PFSK-1 (cell line): ENCODE results near the gene KCNQ1.

Source experiments
- FOXP2 ChIP-seq: optimal IDR thresholded peaks from 2 replicates; pipeline ENCODE3; 2011; ENCODE audit warnings: borderline replicate concordance, control low read depth, inconsistent platforms; ENCODE audit not compliant: insufficient read depth; ENCODE audit errors: extremely low read length, extremely low read depth
- POLR2AphosphoS5 ChIP-seq: IDR thresholded peaks from 2 replicates; pipeline ENCODE4 v1.6.1; 2012; ENCODE audit warnings: low read depth, mild to moderate bottlenecking, control low read depth, low read length, moderate library complexity
- SIN3A ChIP-seq: IDR thresholded peaks from 2 replicates; pipeline ENCODE4 v1.6.1; 2012; ENCODE audit warnings: mild to moderate bottlenecking, low read length, moderate library complexity, borderline replicate concordance; ENCODE audit not compliant: insufficient read depth
- TAF1 ChIP-seq: IDR thresholded peaks from 2 replicates; pipeline ENCODE4 v1.6.1; 2012; ENCODE audit warnings: low read length, control low read depth, borderline replicate concordance; ENCODE audit not compliant: insufficient read depth
- TF ChIP-seq, protein P1 (sequence below), 2 experiments: IDR thresholded peaks; 2 replicates each; pipeline versions ENCODE4 v1.6.1 to v1.8.0; 2011 to 2012; ENCODE audit warnings: low read depth in 2 of 2, low read length in 2 of 2, control low read depth in 1 of 2, inconsistent platforms in 1 of 2, mild to moderate bottlenecking in 1 of 2, moderate library complexity in 1 of 2; ENCODE audit not compliant: insufficient read depth in 1 of 2

The KCNQ1 gene

DNA sequence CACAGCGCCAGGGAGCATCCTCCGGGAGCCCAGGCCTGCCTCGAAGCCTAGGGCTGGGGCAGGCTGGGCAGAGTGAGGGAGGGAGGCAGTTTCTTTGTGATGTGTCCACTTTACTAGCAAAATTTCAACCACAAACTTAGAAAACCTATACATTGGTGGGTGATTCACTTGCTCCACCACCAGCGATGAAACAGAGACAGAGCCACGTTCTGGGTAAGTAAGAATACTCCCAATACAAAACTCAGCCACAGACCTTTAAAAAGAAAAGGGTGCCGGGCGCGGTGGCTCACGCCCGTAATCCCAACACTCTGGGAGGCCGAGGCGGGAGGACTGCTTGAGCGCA is 418.4 kb downstream of the KCNQ1 start:
- TF ChIP-seq, protein P1, sequence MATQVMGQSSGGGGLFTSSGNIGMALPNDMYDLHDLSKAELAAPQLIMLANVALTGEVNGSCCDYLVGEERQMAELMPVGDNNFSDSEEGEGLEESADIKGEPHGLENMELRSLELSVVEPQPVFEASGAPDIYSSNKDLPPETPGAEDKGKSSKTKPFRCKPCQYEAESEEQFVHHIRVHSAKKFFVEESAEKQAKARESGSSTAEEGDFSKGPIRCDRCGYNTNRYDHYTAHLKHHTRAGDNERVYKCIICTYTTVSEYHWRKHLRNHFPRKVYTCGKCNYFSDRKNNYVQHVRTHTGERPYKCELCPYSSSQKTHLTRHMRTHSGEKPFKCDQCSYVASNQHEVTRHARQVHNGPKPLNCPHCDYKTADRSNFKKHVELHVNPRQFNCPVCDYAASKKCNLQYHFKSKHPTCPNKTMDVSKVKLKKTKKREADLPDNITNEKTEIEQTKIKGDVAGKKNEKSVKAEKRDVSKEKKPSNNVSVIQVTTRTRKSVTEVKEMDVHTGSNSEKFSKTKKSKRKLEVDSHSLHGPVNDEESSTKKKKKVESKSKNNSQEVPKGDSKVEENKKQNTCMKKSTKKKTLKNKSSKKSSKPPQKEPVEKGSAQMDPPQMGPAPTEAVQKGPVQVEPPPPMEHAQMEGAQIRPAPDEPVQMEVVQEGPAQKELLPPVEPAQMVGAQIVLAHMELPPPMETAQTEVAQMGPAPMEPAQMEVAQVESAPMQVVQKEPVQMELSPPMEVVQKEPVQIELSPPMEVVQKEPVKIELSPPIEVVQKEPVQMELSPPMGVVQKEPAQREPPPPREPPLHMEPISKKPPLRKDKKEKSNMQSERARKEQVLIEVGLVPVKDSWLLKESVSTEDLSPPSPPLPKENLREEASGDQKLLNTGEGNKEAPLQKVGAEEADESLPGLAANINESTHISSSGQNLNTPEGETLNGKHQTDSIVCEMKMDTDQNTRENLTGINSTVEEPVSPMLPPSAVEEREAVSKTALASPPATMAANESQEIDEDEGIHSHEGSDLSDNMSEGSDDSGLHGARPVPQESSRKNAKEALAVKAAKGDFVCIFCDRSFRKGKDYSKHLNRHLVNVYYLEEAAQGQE (IDR thresholded peaks at IDR 0.05; ENCODE audit: insufficient read depth in 1 of 2, low read depth in 2 of 2, low read length in 2 of 2) = no peak
- TF ChIP-seq SIN3A (no peak), TAF1 (no peak), FOXP2 (no peak), POLR2AphosphoS5 (no peak)

DNA sequence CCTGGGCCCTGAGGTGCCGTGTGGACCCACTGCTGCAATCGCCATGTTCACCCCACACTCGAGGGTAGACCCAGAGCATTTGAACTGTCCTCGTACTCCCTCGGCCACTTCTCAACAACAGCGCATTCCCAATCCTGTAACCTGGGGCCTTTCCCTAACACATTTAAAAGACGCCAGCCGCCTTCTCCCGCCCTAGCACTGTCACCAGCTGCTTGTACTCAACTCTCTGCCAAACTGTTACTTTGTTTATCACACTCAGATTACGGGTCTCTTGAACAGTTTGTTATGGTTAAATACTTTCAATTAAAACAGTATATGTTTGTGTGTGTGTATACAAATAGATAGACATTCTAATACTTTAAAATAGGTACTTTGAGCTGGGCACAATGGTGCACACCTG is 420.1 kb downstream of the KCNQ1 start:
- TF ChIP-seq FOXP2 (no peak), SIN3A (no peak), POLR2AphosphoS5 (no peak), TAF1 (no peak)
- TF ChIP-seq, protein P1 (IDR thresholded peaks at IDR 0.05; ENCODE audit: insufficient read depth in 1 of 2, low read depth in 2 of 2, low read length in 2 of 2) = no peak

DNA sequence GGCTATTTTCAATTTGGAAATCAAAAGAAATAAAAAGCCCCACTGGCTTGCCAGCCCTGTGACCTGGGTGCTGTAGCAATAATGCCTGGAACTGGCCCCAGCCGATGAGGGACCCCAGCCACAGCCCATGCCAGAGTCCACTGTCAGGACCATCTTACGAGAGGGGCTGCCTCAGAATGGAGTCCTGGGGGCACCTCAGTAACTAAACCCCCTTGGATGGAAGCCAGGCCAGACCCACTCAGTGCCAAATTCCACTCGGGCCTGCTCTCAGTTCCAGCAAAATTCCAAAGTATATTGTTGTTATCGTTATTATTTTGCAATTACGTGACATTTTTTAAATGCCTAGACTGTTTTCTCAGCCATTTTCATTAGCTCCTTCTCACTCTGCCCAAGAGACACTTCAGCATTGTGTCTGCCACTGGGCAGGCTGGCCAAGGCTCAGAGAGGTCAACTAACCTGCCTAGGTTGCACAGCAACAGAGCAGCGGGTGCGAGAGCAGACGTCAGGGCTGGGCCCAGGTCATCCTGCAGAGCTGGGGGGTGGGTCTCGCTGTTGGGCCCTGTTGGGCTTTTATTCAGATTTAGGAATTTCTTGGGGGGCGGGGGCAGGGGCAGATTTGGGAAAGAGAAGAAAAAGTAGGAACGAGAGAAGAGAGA is 421.2 kb downstream of the KCNQ1 start:
- TF ChIP-seq POLR2AphosphoS5 (no peak), SIN3A (no peak), TAF1 (no peak), FOXP2 (no peak)
- TF ChIP-seq, protein P1 (IDR thresholded peaks at IDR 0.05; ENCODE audit: insufficient read depth in 1 of 2, low read depth in 2 of 2, low read length in 2 of 2) = no peak

DNA sequence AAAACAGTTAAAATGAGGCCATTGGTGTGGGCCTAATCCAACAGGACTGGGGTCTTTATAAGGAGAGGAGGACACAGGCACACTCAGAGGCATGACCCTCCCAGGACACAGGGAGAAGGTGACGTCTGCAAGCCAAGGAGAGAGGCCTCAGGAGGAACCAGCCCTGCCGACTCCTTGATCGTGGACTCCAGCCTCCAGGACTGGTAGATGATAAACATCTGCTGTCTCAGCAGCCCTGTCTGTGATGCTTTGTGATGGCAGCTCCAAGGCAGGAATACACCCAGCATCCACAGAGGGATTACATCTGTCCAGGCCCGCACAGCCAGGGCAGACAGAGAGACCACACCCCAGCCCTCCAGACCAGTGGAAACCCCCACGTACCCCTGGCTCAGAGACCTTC is 422.3 kb downstream of the KCNQ1 start:
- TF ChIP-seq SIN3A (no peak), FOXP2 (no peak), TAF1 (no peak), POLR2AphosphoS5 (no peak)
- TF ChIP-seq, protein P1 (IDR thresholded peaks at IDR 0.05; ENCODE audit: insufficient read depth in 1 of 2, low read depth in 2 of 2, low read length in 2 of 2) = no peak
